Naive thymus-derived CD4-positive, alpha-beta T cell (primary cell): ENCODE results near the gene DPP6. TPM values are rescaled to one million over a fixed set of nuclear protein-coding genes. Genes with fewer than 3 reads are reported as not detected.

Source experiments
- ATAC-seq: fragments of 150-1000 bp; cut with Tn5 transposase; 2 replicates; pipeline ENCODE4 v1.10.0; 2021; ENCODE audit warnings: mild to moderate bottlenecking, moderate library complexity
- CTCF ChIA-PET: fragments of 350-600 bp; sonication (Branson Sonifier 250); formaldehyde crosslinking; loops from one replicate; lab custom pipeline; 2021; ENCODE audit warnings: antibody characterized with exemption; lab: Charles Lee
- POLR2A ChIA-PET: fragments of 350-600 bp; sonication (Branson Sonifier 250); formaldehyde crosslinking; loops from one replicate; lab custom pipeline; 2021; ENCODE audit warnings: antibody characterized with exemption, inconsistent platforms; lab: Charles Lee
- DNase-seq, 9 donors: peaks; one replicate each; pipeline versions ENCODE4 v3.0.0 to v3.0.0-alpha.2; 2020 to 2022; ENCODE audit warnings: mixed read lengths in 1 of 9
- H3K27ac ChIP-seq: one replicate; pipeline ENCODE4 v1.7.0; 2013; ENCODE audit warnings: mild to moderate bottlenecking, low read depth, low read length, moderate library complexity
- H3K27me3 ChIP-seq, 2 donors: one replicate each; pipeline ENCODE4 v1.7.0; 2013; ENCODE audit warnings: low read length in 2 of 2, mild to moderate bottlenecking in 2 of 2, moderate library complexity in 2 of 2; ENCODE audit not compliant: control insufficient read depth in 2 of 2, insufficient read depth in 2 of 2
- H3K36me3 ChIP-seq, 3 experiments: 1 replicate in 2 of 3; 2 replicates in 1 of 3; pipeline ENCODE4 v1.7.0; 2013; ENCODE audit warnings: low read length in 3 of 3, mild to moderate bottlenecking in 3 of 3, moderate library complexity in 1 of 3; ENCODE audit not compliant: insufficient read depth in 3 of 3, control insufficient read depth in 2 of 3
- H3K4me1 ChIP-seq, 2 donors: one replicate each; pipeline ENCODE4 v1.7.0; 2013; ENCODE audit warnings: low read length in 2 of 2, mild to moderate bottlenecking in 2 of 2, moderate library complexity in 1 of 2; ENCODE audit not compliant: control insufficient read depth in 2 of 2, insufficient read depth in 2 of 2
- H3K4me3 ChIP-seq: 2 replicates; pipeline ENCODE4 v1.7.0; 2013; ENCODE audit warnings: mild to moderate bottlenecking, low read length
- H3K9me3 ChIP-seq, 3 experiments: 1 replicate in 2 of 3; 2 replicates in 1 of 3; pipeline ENCODE4 v1.7.0; 2013; ENCODE audit warnings: low read length in 3 of 3; ENCODE audit not compliant: control insufficient read depth in 2 of 3
- H3K27ac Mint-ChIP-seq, 9 donors: one replicate each; pipeline ENCODE4 v1.8.0; 2020 to 2022; ENCODE audit warnings: mixed read lengths in 9 of 9, mild to moderate bottlenecking in 8 of 9, moderate library complexity in 5 of 9, inconsistent platforms in 2 of 9
- H3K27me3 Mint-ChIP-seq, 5 donors: one replicate each; pipeline ENCODE4 v1.8.0; 2021 to 2022; ENCODE audit warnings: mixed read lengths in 5 of 5, mild to moderate bottlenecking in 1 of 5
- H3K36me3 Mint-ChIP-seq, 5 donors: one replicate each; pipeline ENCODE4 v1.8.0; 2020 to 2022; ENCODE audit warnings: mixed read lengths in 5 of 5, mild to moderate bottlenecking in 3 of 5, inconsistent platforms in 1 of 5
- H3K4me1 Mint-ChIP-seq, 7 donors: one replicate each; pipeline ENCODE4 v1.8.0; 2020 to 2022; ENCODE audit warnings: mixed read lengths in 7 of 7, mild to moderate bottlenecking in 3 of 7, inconsistent platforms in 1 of 7
- H3K4me3 Mint-ChIP-seq, 10 donors: one replicate each; pipeline ENCODE4 v1.8.0; 2020 to 2022; ENCODE audit warnings: mild to moderate bottlenecking in 10 of 10, mixed read lengths in 10 of 10, moderate library complexity in 6 of 10, inconsistent platforms in 2 of 10
- H3K9me3 Mint-ChIP-seq, 11 donors: one replicate each; pipeline ENCODE4 v1.8.0; 2020 to 2022; ENCODE audit warnings: mixed read lengths in 11 of 11, mild to moderate bottlenecking in 4 of 11, inconsistent platforms in 1 of 11, moderate library complexity in 1 of 11
- intact Hi-C, 2 donors: fragments of 100-400 bp; cut with micrococcal nuclease; formaldehyde crosslinking; loops; one replicate each; pipeline ENCODE4 v1.15.1; 2023
- polyA plus RNA-seq, 2 donors: library from polyadenylated mRNA; unstranded; fragments of 300-500 nt; fragmentation: Illumina TruSeq; gene quantifications; one replicate each; pipeline ENCODE4 v1.2.3, GENCODE V29; 2021
- total RNA-seq, 6 experiments: library from RNA in 5 of 6; stranded (reverse) in 5 of 6; gene quantifications; 1 replicate in 5 of 6; 2 replicates in 1 of 6; pipeline ENCODE4 v1.2.3 and lab custom pipeline; 2021 to 2026

DPP6 gene
- total and polyA plus RNA-seq, 7 experiments from 2014 or later: not detected

DNA sequence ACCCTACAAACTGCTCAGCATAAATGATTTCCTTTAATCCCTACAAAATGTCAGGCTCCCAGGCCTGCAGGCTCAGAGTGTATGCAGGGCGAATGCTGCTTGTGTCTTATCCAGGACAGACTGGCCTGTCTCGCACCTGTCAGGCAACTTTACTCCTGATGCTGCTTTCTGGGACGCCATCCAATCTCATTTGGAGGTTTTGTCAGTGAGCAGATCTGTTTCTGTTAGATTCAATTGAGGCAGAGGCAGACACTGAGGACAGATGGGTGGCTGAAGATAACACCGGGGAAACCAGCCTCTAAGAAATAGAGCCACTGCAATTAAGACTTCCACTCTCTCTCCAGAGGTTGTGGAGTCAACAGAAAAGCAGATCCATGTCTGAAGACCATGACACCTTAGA, 115.6 kb downstream of the DPP6 start:
- ChIA-PET CTCF (no interaction called here), POLR2A (no interaction called here)
- ATAC-seq (no peak), DNase-seq (no peak)
- no peaks in the 10 kb centered on the region for H3K36me3 Mint-ChIP-seq
- no peak overlapping the region for H3K4me3 Mint-ChIP-seq
- H3K27me3 Mint-ChIP-seq: no peaks in the 10 kb centered on the region
- Histone ChIP-seq H3K27me3 (no peaks in the 10 kb centered on the region), H3K27ac (no peak overlapping the region), H3K4me1 (no peaks in the 10 kb centered on the region), H3K4me3 (no peak overlapping the region), H3K9me3 (no peaks in the 10 kb centered on the region), H3K36me3 (no peaks in the 10 kb centered on the region)
- H3K27ac Mint-ChIP-seq: no peak overlapping the region
- H3K9me3 Mint-ChIP-seq: peaks cover 0 to 9% (median 2%) of the 10 kb centered on the region in 11 donors
- H3K4me1 Mint-ChIP-seq: no peaks in the 10 kb centered on the region
- intact Hi-C loops: no loop called here

DNA sequence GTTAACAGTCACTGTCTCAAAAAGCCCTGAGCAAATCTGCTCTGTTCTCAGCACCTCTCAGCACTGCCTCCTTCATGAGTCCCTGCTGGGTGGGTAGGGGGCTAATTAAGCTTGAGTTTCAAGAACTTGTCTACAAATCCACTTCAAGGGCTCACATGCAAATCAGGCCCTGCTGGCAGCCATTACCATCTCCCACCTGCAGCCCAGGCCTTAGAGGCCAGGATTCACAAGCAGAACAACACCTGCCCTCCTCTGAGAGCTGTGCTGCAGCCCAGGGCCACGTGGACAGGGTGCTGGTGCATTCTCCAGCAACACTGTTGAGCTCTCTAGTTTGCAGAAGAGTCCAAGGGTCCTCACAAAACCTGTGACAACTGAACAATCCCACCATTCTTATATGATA, 119.2 kb downstream of the DPP6 start:
- no peak overlapping the region for H3K4me3 ChIP-seq
- H3K36me3 ChIP-seq: no peaks in the 10 kb centered on the region
- POLR2A ChIA-PET: no interaction called here
- H3K27me3 Mint-ChIP-seq: peaks cover 0 to 5% (median 0%) of the 10 kb centered on the region in 5 donors
- H3K27me3 ChIP-seq: no peaks in the 10 kb centered on the region
- intact Hi-C loops: no loop called here
- H3K9me3 ChIP-seq: no peaks in the 10 kb centered on the region
- H3K9me3 Mint-ChIP-seq: peaks cover 0 to 9% (median 2%) of the 10 kb centered on the region in 11 donors
- no peak overlapping the region for H3K27ac ChIP-seq
- H3K4me1 Mint-ChIP-seq: no peaks in the 10 kb centered on the region
- no peak overlapping the region for H3K27ac Mint-ChIP-seq
- H3K36me3 Mint-ChIP-seq: no peaks in the 10 kb centered on the region
- DNase-seq: no peak
- no peaks in the 10 kb centered on the region for H3K4me1 ChIP-seq
- CTCF ChIA-PET: no interaction called here
- no peak for ATAC-seq
- H3K4me3 Mint-ChIP-seq: no peak overlapping the region

DNA sequence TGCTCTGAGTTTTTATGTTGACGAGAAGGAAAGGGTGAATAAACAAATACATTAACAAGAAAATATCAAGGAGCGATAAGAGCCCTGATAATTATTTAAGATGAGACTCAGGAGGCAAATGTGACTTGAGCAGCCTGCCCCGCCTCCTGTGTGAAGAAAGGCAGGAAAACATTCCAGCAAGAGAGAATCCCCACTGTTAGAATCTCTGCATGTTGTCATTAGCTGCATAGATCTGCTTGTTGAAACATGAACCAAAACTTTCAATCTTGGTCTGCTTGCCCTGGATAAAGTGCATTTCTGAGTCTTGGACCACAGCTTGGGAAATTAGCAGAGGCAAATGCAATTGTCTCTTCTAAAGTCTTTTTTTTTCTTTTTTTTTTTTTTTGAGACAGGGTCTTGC, 120.0 kb downstream of the DPP6 start:
- no peaks in the 10 kb centered on the region for H3K4me1 Mint-ChIP-seq
- ChIA-PET CTCF (no interaction called here), POLR2A (no interaction called here)
- H3K27me3 Mint-ChIP-seq: peaks cover 0 to 5% (median 0%) of the 10 kb centered on the region in 5 donors
- Histone ChIP-seq H3K36me3 (no peaks in the 10 kb centered on the region), H3K4me1 (no peaks in the 10 kb centered on the region), H3K9me3 (no peaks in the 10 kb centered on the region), H3K4me3 (no peak overlapping the region), H3K27ac (no peak overlapping the region), H3K27me3 (no peaks in the 10 kb centered on the region)
- H3K27ac Mint-ChIP-seq: no peak overlapping the region
- intact Hi-C loops: no loop called here
- peaks cover 0 to 9% (median 2%) of the 10 kb centered on the region in 11 donors for H3K9me3 Mint-ChIP-seq
- ATAC-seq: no peak
- no peak for DNase-seq
- no peaks in the 10 kb centered on the region for H3K36me3 Mint-ChIP-seq
- H3K4me3 Mint-ChIP-seq: no peak overlapping the region

DNA sequence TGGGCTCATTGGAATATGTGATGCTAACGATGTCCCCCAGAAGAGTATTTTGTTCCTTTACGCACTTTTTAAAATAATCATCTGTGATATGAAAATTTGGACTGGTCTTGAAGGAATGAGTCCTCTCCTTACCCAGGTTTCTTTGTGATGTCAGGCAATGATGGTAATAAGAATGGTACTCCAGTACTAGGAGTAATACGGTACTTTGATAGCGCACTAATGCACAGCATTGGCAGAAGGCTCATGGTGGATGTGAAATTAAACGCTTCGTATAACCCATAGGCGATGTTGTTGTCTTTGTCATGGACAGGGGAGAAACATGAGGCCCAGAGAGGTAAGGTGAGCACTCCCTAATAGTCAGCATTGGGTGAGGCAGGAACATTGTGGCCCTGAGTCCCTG, 125.4 kb downstream of the DPP6 start:
- intact Hi-C loops: no loop called here
- Mint-ChIP-seq H3K9me3 (peaks cover 0 to 10% (median 0%) of the 10 kb centered on the region in 11 donors), H3K27me3 (peaks cover 0 to 6% (median 0%) of the 10 kb centered on the region in 5 donors), H3K4me3 (no peak overlapping the region), H3K4me1 (no peaks in the 10 kb centered on the region), H3K36me3 (no peaks in the 10 kb centered on the region), H3K27ac (no peak overlapping the region)
- no peaks in the 10 kb centered on the region for H3K27me3 ChIP-seq
- ChIA-PET POLR2A (no interaction called here), CTCF (no interaction called here)
- DNase-seq: no peak
- H3K9me3 ChIP-seq: no peaks in the 10 kb centered on the region
- no peak overlapping the region for H3K4me3 ChIP-seq
- no peaks in the 10 kb centered on the region for H3K4me1 ChIP-seq
- H3K27ac ChIP-seq: no peak overlapping the region
- no peaks in the 10 kb centered on the region for H3K36me3 ChIP-seq
- ATAC-seq: no peak

GRCh38 chr7:154178895-154179294, 126.7 kb downstream of the DPP6 start:
- Histone ChIP-seq H3K27me3 (no peaks in the 10 kb centered on the region), H3K27ac (no peak overlapping the region), H3K9me3 (no peaks in the 10 kb centered on the region), H3K36me3 (no peaks in the 10 kb centered on the region), H3K4me3 (no peak overlapping the region), H3K4me1 (no peaks in the 10 kb centered on the region)
- Mint-ChIP-seq H3K9me3 (peaks cover 0 to 6% (median 0%) of the 10 kb centered on the region in 11 donors), H3K27me3 (peaks cover 0 to 10% (median 0%) of the 10 kb centered on the region in 5 donors), H3K27ac (no peak overlapping the region), H3K36me3 (no peaks in the 10 kb centered on the region), H3K4me1 (no peaks in the 10 kb centered on the region), H3K4me3 (no peak overlapping the region)
- ATAC-seq (no peak), DNase-seq (no peak)
- POLR2A ChIA-PET: no interaction called here
- CTCF ChIA-PET: no interaction called here
- intact Hi-C loops: no loop called here

GRCh38 chr7:154183482-154183881, 131.3 kb downstream of the DPP6 start:
- Histone ChIP-seq H3K36me3 (no peaks in the 10 kb centered on the region), H3K4me1 (no peaks in the 10 kb centered on the region), H3K27me3 (no peaks in the 10 kb centered on the region), H3K27ac (no peak overlapping the region), H3K4me3 (no peak overlapping the region), H3K9me3 (no peaks in the 10 kb centered on the region)
- Mint-ChIP-seq H3K9me3 (peaks cover 0 to 5% (median 0%) of the 10 kb centered on the region in 11 donors), H3K4me1 (no peaks in the 10 kb centered on the region), H3K27ac (no peak overlapping the region), H3K4me3 (no peak overlapping the region), H3K36me3 (no peaks in the 10 kb centered on the region), H3K27me3 (peaks cover 0 to 10% (median 0%) of the 10 kb centered on the region in 5 donors)
- ChIA-PET POLR2A (no interaction called here), CTCF (no interaction called here)
- intact Hi-C loops: no loop called here
- DNase-seq (no peak), ATAC-seq (no peak)

- H3K4me1 Mint-ChIP-seq: no peaks in the 10 kb centered on the region
- Histone ChIP-seq H3K4me3 (no peak overlapping the region), H3K9me3 (no peaks in the 10 kb centered on the region), H3K4me1 (no peaks in the 10 kb centered on the region), H3K27me3 (no peaks in the 10 kb centered on the region), H3K36me3 (no peaks in the 10 kb centered on the region), H3K27ac (no peak overlapping the region)
- H3K9me3 Mint-ChIP-seq: peaks cover 0 to 5% (median 0%) of the 10 kb centered on the region in 11 donors
- H3K36me3 Mint-ChIP-seq: no peaks in the 10 kb centered on the region
- intact Hi-C loops: no loop called here
- DNase-seq: no peak
- ChIA-PET POLR2A (no interaction called here), CTCF (no interaction called here)
- ATAC-seq: no peak
- H3K4me3 Mint-ChIP-seq: no peak overlapping the region
- no peak overlapping the region for H3K27ac Mint-ChIP-seq
- peaks cover 0 to 10% (median 0%) of the 10 kb centered on the region in 5 donors for H3K27me3 Mint-ChIP-seq
These were observed 131.7 kb downstream of the DPP6 start for GRCh38 chr7:154183946-154184345.
